NCI-H1694 (cell line): ENCODE data around the gene LIN37.
"Not testable (repeated sequence)": the region's sequence is repeated elsewhere in the genome, so short reads cannot be mapped to it uniquely, and the experiment has no call there.

Source experiments
- DNase-seq: peaks from one replicate; lab custom pipeline; 2025; lab: John Stamatoyannopoulos, UW

Gene LIN37

GRCh38 chr19:35753634-35754369 lies 5.4 kb downstream of the LIN37 start:
- no peak for DNase-seq

- DNase-seq, result no peak
These were observed 6.2 kb downstream of the LIN37 start for GRCh38 chr19:35754370-35755130.

GRCh38 chr19:35755131-35755549 lies 6.8 kb downstream of the LIN37 start:
- no peak for DNase-seq

- no peak for DNase-seq
These were observed 7.4 kb downstream of the LIN37 start for GRCh38 chr19:35755550-35756376.

- no peak for DNase-seq
These were observed 8.2 kb downstream of the LIN37 start, which contains the start of gene HSPB6 for GRCh38 chr19:35756377-35757230. Gene HSPB6, minus strand, starts transcription at chr19:35757029. Its CDS starts 21 bp downstream, at chr19:35757008.

GRCh38 chr19:35757231-35757748 lies 8.9 kb downstream of the LIN37 start:
- DNase-seq, result peak; percentile 64

- DNase-seq, result peak; percentile 99
These were observed 9.6 kb downstream of the LIN37 start, which contains the start of gene PROSER3 for GRCh38 chr19:35757749-35758608. Gene PROSER3, plus strand, starts transcription at chr19:35758176. Its CDS starts 40 bp downstream, at chr19:35758216.

- no peak for DNase-seq
These were observed 11.3 kb downstream of the LIN37 start for GRCh38 chr19:35759697-35760096.

GRCh38 chr19:35760711-35761349 lies 12.5 kb downstream of the LIN37 start:
- no peak for DNase-seq

GRCh38 chr19:35764432-35765315 lies 16.3 kb downstream of the LIN37 start:
- DNase-seq, result no peak

- DNase-seq, result no peak
These were observed 18.3 kb downstream of the LIN37 start for GRCh38 chr19:35766571-35767104.

- no peak for DNase-seq
These were observed 19.1 kb downstream of the LIN37 start for GRCh38 chr19:35767288-35768081.

- no peak for DNase-seq
These were observed 19.7 kb downstream of the LIN37 start for GRCh38 chr19:35768082-35768421.

GRCh38 chr19:35772362-35772761 lies 24.0 kb downstream of the LIN37 start:
- DNase-seq, result not testable (repeated sequence)

GRCh38 chr19:35773020-35773806 lies 24.8 kb downstream of the LIN37 start:
- DNase-seq, result no peak

GRCh38 chr19:35774274-35775045 lies 26.1 kb downstream of the LIN37 start:
- no peak for DNase-seq
